H1 (cell line): Measurements from ENCODE around the gene MAD2L2. TPM values are rescaled to one million over a fixed set of nuclear protein-coding genes. Genes with fewer than 3 reads are reported as not detected.

Source experiments
- CTCF ChIA-PET: fragments of 300-600 bp; sonication (Branson Sonifier 250); formaldehyde crosslinking; loops from one replicate; lab custom pipeline; 2021; ENCODE audit not compliant: partially characterized antibody; lab: Charles Lee
- POLR2A ChIA-PET: fragments of 300-600 bp; sonication (Branson Sonifier 250); formaldehyde crosslinking; loops from one replicate; lab custom pipeline; 2021; ENCODE audit warnings: inconsistent platforms; ENCODE audit not compliant: partially characterized antibody; lab: Charles Lee
- DNase-seq, 2 experiments: peaks; one replicate each; pipeline versions ENCODE4 v3.0.0 to v3.0.0-alpha.2; 2010 to 2022; ENCODE audit warnings: low spot score in 2 of 2, low read depth in 1 of 2, mixed read lengths in 1 of 2
- FAIRE-seq: peaks from 2 replicates; lab custom pipeline; 2011; peaks lifted over from hg19 to GRCh38; lab: Jason Lieb, UNC
- H2AFZ ChIP-seq: 2 replicates; pipeline ENCODE4 v1.8.1; 2012; ENCODE audit warnings: low read length, inconsistent platforms
- H2AK5ac ChIP-seq: 2 replicates; pipeline ENCODE4 v1.6.1; 2013; ENCODE audit warnings: low read depth, low read length
- H2BK120ac ChIP-seq: replicated peaks from 2 replicates; pipeline ENCODE3; 2013; ENCODE audit warnings: low read depth, low read length, inconsistent platforms
- H2BK12ac ChIP-seq: 2 replicates; pipeline ENCODE4 v1.6.1; 2013; ENCODE audit warnings: low read depth, low read length
- H2BK15ac ChIP-seq: 2 replicates; pipeline ENCODE4 v1.6.1; 2013; ENCODE audit warnings: low read length
- H2BK20ac ChIP-seq: 2 replicates; pipeline ENCODE4 v1.6.1; 2013; ENCODE audit warnings: low read length
- H2BK5ac ChIP-seq: 2 replicates; pipeline ENCODE4 v1.6.1; 2013; ENCODE audit warnings: low read depth, low read length
- H3K14ac ChIP-seq: 2 replicates; pipeline ENCODE4 v1.6.1; 2013; ENCODE audit warnings: inconsistent platforms; ENCODE audit not compliant: insufficient read length
- H3K18ac ChIP-seq: 2 replicates; pipeline ENCODE4 v1.6.1; 2013; ENCODE audit warnings: low read length; ENCODE audit errors: extremely low read depth
- H3K23ac ChIP-seq: 2 replicates; pipeline ENCODE4 v1.6.1; 2013; ENCODE audit warnings: inconsistent platforms; ENCODE audit not compliant: insufficient read length
- H3K23me2 ChIP-seq: 2 replicates; pipeline ENCODE4 v1.6.1; 2013; ENCODE audit warnings: low read depth, low read length
- H3K27ac ChIP-seq: 2 replicates; pipeline ENCODE4 v1.6.1; 2011; ENCODE audit warnings: low read depth, low read length, inconsistent platforms
- H3K27me3 ChIP-seq, 4 experiments: replicated peaks in 1 of 4; 1 replicate in 1 of 4; 2 replicates in 3 of 4; pipeline versions ENCODE4 v1.6.1 to v1.8.1; 2011 to 2013; ENCODE audit warnings: low read length in 3 of 4, mild to moderate bottlenecking in 3 of 4, inconsistent platforms in 2 of 4, mixed read lengths in 2 of 4, moderate library complexity in 1 of 4; ENCODE audit not compliant: control insufficient read depth in 3 of 4, insufficient read depth in 3 of 4; ENCODE audit errors: extremely low read depth in 1 of 4
- H3K36me3 ChIP-seq, 4 experiments: 2 replicates each; pipeline versions ENCODE4 v1.6.1 to v1.8.1; 2011 to 2013; ENCODE audit warnings: mild to moderate bottlenecking in 4 of 4, low read length in 3 of 4, moderate library complexity in 2 of 4, control low read depth in 1 of 4, inconsistent platforms in 1 of 4; ENCODE audit not compliant: insufficient read depth in 4 of 4, control insufficient read depth in 2 of 4
- H3K4ac ChIP-seq: replicated peaks from 2 replicates; pipeline ENCODE3; 2013; ENCODE audit warnings: low read length, low read depth, mixed read lengths, inconsistent platforms; ENCODE audit not compliant: insufficient read length
- H3K4me1 ChIP-seq, 4 experiments: replicated peaks in 1 of 4; 1 replicate in 1 of 4; 2 replicates in 3 of 4; pipeline versions ENCODE4 v1.6.1 to v1.8.1; 2011 to 2013; ENCODE audit warnings: low read length in 3 of 4, inconsistent platforms in 2 of 4, mixed read lengths in 1 of 4; ENCODE audit not compliant: insufficient read depth in 4 of 4, control insufficient read depth in 3 of 4
- H3K4me2 ChIP-seq, 2 experiments: 2 replicates each; pipeline versions ENCODE4 v1.6.1 to v1.8.1; 2011 to 2013; ENCODE audit warnings: low read depth in 2 of 2, low read length in 2 of 2, control low read depth in 1 of 2, inconsistent platforms in 1 of 2, mild to moderate bottlenecking in 1 of 2; ENCODE audit not compliant: insufficient read depth in 1 of 2
- H3K4me3 ChIP-seq, 4 experiments: fragments of 200-600, 300-600 bp in 1 of 4; sonication (generic), shearing (Covaris generic), sonication (Bioruptor Twin) in 1 of 4; 2 replicates each; pipeline versions ENCODE4 v1.5.1 to v1.8.1; 2011 to 2016; ENCODE audit warnings: low read length in 4 of 4, low read depth in 3 of 4, control low read depth in 2 of 4, inconsistent platforms in 2 of 4, mild to moderate bottlenecking in 2 of 4, mixed read lengths in 1 of 4, moderate library complexity in 1 of 4; ENCODE audit not compliant: insufficient read depth in 2 of 4; ENCODE audit errors: extremely low read depth in 1 of 4
- H3K56ac ChIP-seq: replicated peaks from 2 replicates; pipeline ENCODE3; 2013; ENCODE audit warnings: low read depth, mild to moderate bottlenecking, mixed read lengths, low read length, inconsistent platforms; ENCODE audit not compliant: insufficient read length
- H3K79me1 ChIP-seq: 2 replicates; pipeline ENCODE4 v1.6.1; 2013; ENCODE audit warnings: low read depth, low read length, control low read depth
- H3K79me2 ChIP-seq, 2 experiments: 2 replicates each; pipeline versions ENCODE4 v1.6.1 to v1.8.1; 2012 to 2013; ENCODE audit warnings: low read length in 2 of 2, mild to moderate bottlenecking in 2 of 2, inconsistent platforms in 1 of 2; ENCODE audit not compliant: insufficient read depth in 2 of 2, control insufficient read depth in 1 of 2
- H3K9ac ChIP-seq, 4 experiments: replicated peaks in 1 of 4; 1 replicate in 1 of 4; 2 replicates in 3 of 4; pipeline versions ENCODE4 v1.6.1 to v1.8.1; 2011 to 2013; ENCODE audit warnings: low read depth in 3 of 4, low read length in 3 of 4, control low read depth in 2 of 4, mild to moderate bottlenecking in 2 of 4, moderate library complexity in 2 of 4, inconsistent platforms in 1 of 4; ENCODE audit errors: extremely low read depth in 1 of 4
- H3K9me3 ChIP-seq, 2 experiments: 2 replicates each; pipeline versions ENCODE4 v1.6.1 to v1.8.1; 2012 to 2013; ENCODE audit warnings: mild to moderate bottlenecking in 2 of 2, moderate library complexity in 2 of 2, control low read depth in 1 of 2, inconsistent platforms in 1 of 2, low read depth in 1 of 2, low read length in 1 of 2, mixed read lengths in 1 of 2; ENCODE audit not compliant: insufficient read depth in 2 of 2
- H4K20me1 ChIP-seq, 2 experiments: replicated peaks in 1 of 2; 2 replicates each; pipeline versions ENCODE3 to v1.8.1; 2011 to 2013; ENCODE audit warnings: inconsistent platforms in 2 of 2, low read length in 2 of 2, mild to moderate bottlenecking in 1 of 2; ENCODE audit not compliant: insufficient read depth in 2 of 2, control insufficient read depth in 1 of 2
- H4K5ac ChIP-seq: 2 replicates; pipeline ENCODE4 v1.6.1; 2013; ENCODE audit warnings: low read length, low read depth, mixed read lengths, inconsistent platforms; ENCODE audit not compliant: insufficient read length
- H4K8ac ChIP-seq: 2 replicates; pipeline ENCODE4 v1.8.0; 2013; ENCODE audit warnings: mild to moderate bottlenecking, moderate library complexity, low read length, inconsistent platforms; ENCODE audit not compliant: insufficient read depth; ENCODE audit errors: extremely low read depth
- H4K91ac ChIP-seq: replicated peaks from 2 replicates; pipeline ENCODE3; 2013; ENCODE audit warnings: low read length, mixed read lengths, inconsistent platforms; ENCODE audit not compliant: insufficient read length
- BCL11A ChIP-seq, 2 experiments: IDR thresholded peaks; one replicate each; pipeline ENCODE4 v1.6.1; 2011; ENCODE audit warnings: low read depth in 2 of 2, low read length in 2 of 2, mild to moderate bottlenecking in 2 of 2
- CHD2 ChIP-seq: IDR thresholded peaks from 2 replicates; pipeline ENCODE4 v1.6.1; 2012; ENCODE audit warnings: low read length, improper control_type of control experiment
- JUN ChIP-seq: IDR thresholded peaks from 2 replicates; pipeline ENCODE4 v1.6.1; 2011; ENCODE audit warnings: low read depth, mild to moderate bottlenecking, improper control_type of control experiment, low read length
- MAFK ChIP-seq: IDR thresholded peaks from 2 replicates; pipeline ENCODE4 v1.6.1; 2012; ENCODE audit warnings: low read depth, mild to moderate bottlenecking, improper control_type of control experiment, low read length
- POLR2A ChIP-seq, 2 experiments: IDR thresholded peaks; 1 replicate in 1 of 2; 2 replicates in 1 of 2; pipeline ENCODE4 v1.6.1; 2011; ENCODE audit warnings: low read depth in 2 of 2, low read length in 2 of 2, mild to moderate bottlenecking in 2 of 2; ENCODE audit errors: control extremely low read depth in 1 of 2
- RFX5 ChIP-seq: IDR thresholded peaks from 2 replicates; pipeline ENCODE4 v1.6.1; 2011; ENCODE audit warnings: low read depth, low read length, improper control_type of control experiment, borderline replicate concordance
- SRF ChIP-seq: IDR thresholded peaks from 2 replicates; pipeline ENCODE4 v1.6.1; 2011; ENCODE audit warnings: mild to moderate bottlenecking, low read depth, low read length, moderate library complexity
- SUZ12 ChIP-seq: fragments of 200-600 bp; sonication (generic); IDR thresholded peaks from 2 replicates; pipeline ENCODE4 v1.6.1; 2012; ENCODE audit warnings: mild to moderate bottlenecking, inconsistent platforms, low read length, moderate library complexity, mixed read lengths
- TAF7 ChIP-seq: optimal IDR thresholded peaks from 2 replicates; pipeline ENCODE3; 2011; ENCODE audit warnings: low read depth, mild to moderate bottlenecking, inconsistent platforms, low read length, moderate library complexity, borderline replicate concordance
- TCF12 ChIP-seq: IDR thresholded peaks from 2 replicates; pipeline ENCODE4 v1.6.1; 2011; ENCODE audit warnings: low read depth, mild to moderate bottlenecking, low read length
- YY1 ChIP-seq: IDR thresholded peaks from 2 replicates; pipeline ENCODE4 v1.6.1; 2011; ENCODE audit warnings: low read depth, mild to moderate bottlenecking, low read length
- WGBS, 2 experiments: shearing (Covaris generic) in 1 of 2; methylation state at CpG; one replicate each; pipeline versions ENCODE4 v1.1.6 to v1.1.7; 2013 to 2015; ENCODE audit warnings: low lambda C conversion rate in 2 of 2, mixed read lengths in 2 of 2, inconsistent platforms in 1 of 2, low coverage in 1 of 2, missing lambda C conversion rate in 1 of 2; ENCODE audit not compliant: insufficient replicate concordance in 2 of 2, insufficient coverage in 1 of 2, insufficient read length in 1 of 2; ENCODE audit errors: extremely low coverage in 1 of 2, missing lambda C conversion rate in 1 of 2; 5-methylcytosine and 5-hydroxymethylcytosine counted together
- polyA plus RNA-seq, 7 experiments: library from polyadenylated mRNA; depleted of rRNA in 3 of 7; stranded (reverse) in 5 of 7; unstranded in 2 of 7; fragments of >200 nt in 5 of 7; fragments of 200-250 nt in 2 of 7; gene quantifications; 1 replicate in 5 of 7; 2 replicates in 1 of 7; 4 replicates in 1 of 7; pipeline versions ENCODE4 v1.2.1 to v1.2.3, GENCODE V29; 2011 to 2013; ENCODE audit warnings: missing spikeins in 2 of 7, mixed read lengths in 2 of 7
- total RNA-seq: library from RNA; stranded (reverse); fragmentation: NEBNext Ultra II Directional; extraction: Animal tissue kit (Norgen Biotek cat#: 25700); gene quantifications from 2 replicates; pipeline ENCODE4 v1.2.1, GENCODE V29; 2021
- TF ChIP-seq, protein P1 (sequence below): IDR thresholded peaks from 2 replicates; pipeline ENCODE4 v1.6.1; 2012; ENCODE audit warnings: inconsistent platforms
- TF ChIP-seq, protein P2 (sequence below): IDR thresholded peaks from 2 replicates; pipeline ENCODE4 v1.6.1; 2012; ENCODE audit warnings: inconsistent platforms

Gene MAD2L2
- total and polyA plus RNA-seq, 2 of the 8 experiments (the other 6 are each of a cell fraction or from before 2014, with no cell fraction given): 310 to 469 TPM

DNA sequence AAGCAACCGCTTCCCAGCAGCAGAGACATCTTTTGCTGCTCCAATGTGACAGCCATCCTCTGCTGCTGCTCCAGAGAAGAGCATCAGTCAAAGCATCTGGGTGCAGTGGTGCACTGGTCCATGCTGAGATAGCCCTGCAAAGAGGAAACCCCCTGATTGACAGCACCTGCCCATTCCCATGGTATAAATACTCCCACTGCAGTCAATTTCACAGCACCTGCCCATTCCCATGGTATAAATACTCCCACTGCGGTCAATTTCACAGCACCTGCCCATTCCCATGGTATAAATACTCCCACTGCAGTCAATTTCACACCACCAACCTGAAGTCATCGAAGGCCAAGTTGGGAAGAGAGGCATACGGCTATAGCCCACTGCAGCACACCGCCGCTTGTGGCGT lies 52.2 kb downstream of the MAD2L2 start:
- Histone ChIP-seq H2AFZ (no peak overlapping the region), H2BK20ac (no peak overlapping the region), H3K4me2 (no peak overlapping the region), H3K79me1 (no peaks in the 10 kb centered on the region), H2BK15ac (no peak overlapping the region), H3K27ac (no peak overlapping the region), H3K27me3 (no peaks in the 10 kb centered on the region), H2BK120ac (no peak overlapping the region), H3K9ac (no peak overlapping the region), H3K18ac (no peak overlapping the region), H2BK5ac (no peak overlapping the region), H3K23ac (no peak overlapping the region), H4K20me1 (no peaks in the 10 kb centered on the region), H3K4me3 (no peak overlapping the region), H3K4ac (no peak overlapping the region), H3K4me1 (no peaks in the 10 kb centered on the region), H3K9me3 (no peaks in the 10 kb centered on the region), H3K79me2 (no peaks in the 10 kb centered on the region), H3K36me3 (no peaks in the 10 kb centered on the region), H3K56ac (no peak overlapping the region), H3K23me2 (no peaks in the 10 kb centered on the region), H4K5ac (no peak overlapping the region), H4K8ac (no peak overlapping the region), H2AK5ac (no peak overlapping the region), H2BK12ac (no peak overlapping the region), H4K91ac (no peak overlapping the region), H3K14ac (no peak overlapping the region)
- FAIRE-seq (no peak), DNase-seq (no peak)
- WGBS, 2 experiments: 95% methylated on average over 7 of the region's 7 CpGs; no CpG with 5 or more reads in 1 of the 2 experiments
- ChIA-PET POLR2A (interaction anchor here (0.7 kb wide), 1 partner anchor 8 kb away, joined by 3 read pairs; no protein-coding TSS in a partner anchor), CTCF (interaction anchor here (0.6 to 2.3 kb wide), 5 partner anchors 13 to 578 kb away, joined by 3 to 10 read pairs (median 3); no protein-coding TSS in a partner anchor)
- TF ChIP-seq SRF: no peak
- no peak for TF ChIP-seq CHD2
- TF ChIP-seq, protein P1, sequence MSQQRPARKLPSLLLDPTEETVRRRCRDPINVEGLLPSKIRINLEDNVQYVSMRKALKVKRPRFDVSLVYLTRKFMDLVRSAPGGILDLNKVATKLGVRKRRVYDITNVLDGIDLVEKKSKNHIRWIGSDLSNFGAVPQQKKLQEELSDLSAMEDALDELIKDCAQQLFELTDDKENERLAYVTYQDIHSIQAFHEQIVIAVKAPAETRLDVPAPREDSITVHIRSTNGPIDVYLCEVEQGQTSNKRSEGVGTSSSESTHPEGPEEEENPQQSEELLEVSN: no peak
- no peak for TF ChIP-seq JUN
- no peak for TF ChIP-seq RFX5
- TF ChIP-seq, protein P2, sequence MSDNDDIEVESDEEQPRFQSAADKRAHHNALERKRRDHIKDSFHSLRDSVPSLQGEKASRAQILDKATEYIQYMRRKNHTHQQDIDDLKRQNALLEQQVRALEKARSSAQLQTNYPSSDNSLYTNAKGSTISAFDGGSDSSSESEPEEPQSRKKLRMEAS: no peak
- no peak for TF ChIP-seq POLR2A (IDR thresholded peaks at IDR 0.05; ENCODE audit: control extremely low read depth in 1 of 2, low read depth in 2 of 2, low read length in 2 of 2)
- TF ChIP-seq MAFK: no peak
- TF ChIP-seq SUZ12: no peak
- no peak for TF ChIP-seq TAF7
- no peak for TF ChIP-seq YY1
- TF ChIP-seq BCL11A (IDR thresholded peaks at IDR 0.05; ENCODE audit: low read depth in 2 of 2, low read length in 2 of 2): no peak
- TF ChIP-seq TCF12: no peak
